Measurements from ENCODE around the gene NDUFB4. TPM values are rescaled to one million over a fixed set of nuclear protein-coding genes. Genes with fewer than 3 reads are reported as not detected.

The NDUFB4 gene
- 32.9 and 105 TPM in 2 replicates for total RNA-seq (2014; rRNA removed; shearing (Covaris generic))
- 246 and 250 TPM in 2 replicates for polyA plus RNA-seq (2016; fragmentation: Nextera tagmentation; extraction: Ambion mirVana)

DNA sequence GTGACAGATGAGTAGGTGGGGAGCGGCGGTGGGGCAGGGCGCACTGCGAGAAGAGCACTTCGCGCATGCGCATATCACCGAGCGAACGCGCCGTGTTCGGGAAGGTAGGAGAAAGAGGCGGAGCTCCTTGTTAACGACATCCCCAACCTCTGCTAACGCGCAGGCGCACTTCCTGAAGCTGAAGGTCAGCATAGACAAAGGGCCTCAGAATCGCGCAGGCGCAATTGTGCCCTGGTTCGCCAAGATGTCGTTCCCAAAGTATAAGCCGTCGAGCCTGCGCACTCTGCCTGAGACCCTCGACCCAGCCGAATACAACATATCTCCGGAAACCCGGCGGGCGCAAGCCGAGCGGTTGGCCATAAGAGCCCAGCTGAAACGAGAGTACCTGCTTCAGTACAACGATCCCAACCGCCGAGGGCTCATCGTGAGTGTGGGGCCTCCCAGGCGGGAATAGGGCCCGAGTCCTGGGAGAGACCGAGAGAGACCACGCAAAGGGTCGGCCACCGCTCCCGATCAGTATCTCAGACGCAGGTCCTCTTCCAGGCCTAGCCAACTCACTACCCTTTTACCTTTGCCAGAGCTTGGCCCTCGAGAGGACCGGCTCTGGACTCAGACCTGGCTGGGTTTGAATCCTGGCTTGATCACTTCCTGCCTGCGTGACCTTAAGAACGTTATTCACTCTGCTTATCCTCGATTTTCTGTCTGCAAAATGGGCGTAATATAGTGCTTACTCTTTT is at the start of gene NDUFB4:
Gene NDUFB4, plus strand, starts transcription at position 221 of the 737 bp plus-strand sequence. Its CDS starts 24 bp downstream, at position 245.
- in situ Hi-C loops (cut with MboI), result loop anchor here (10.0 kb wide), 1 partner anchor 199 kb away; no protein-coding TSS in a partner anchor
- H2AFZ ChIP-seq, result peak within 1 kb of the TSS; percentile 96

GRCh38 chr3:120550546-120550945 is 45.6 kb upstream of the NDUFB4 start:
- WGBS, 2 experiments (ENCODE audit: low coverage in 1 of 2, low lambda C conversion rate in 2 of 2, missing lambda C conversion rate in 2 of 2), result 0% methylated on average over 1 of the region's 1 CpG
- Histone ChIP-seq H3K79me2 (ENCODE audit: insufficient read depth) (no peaks in the 10 kb centered on the region), H3K9me2 (ENCODE audit: insufficient read depth) (no peaks in the 10 kb centered on the region), H3F3A (ENCODE audit: insufficient read depth) (peaks cover 6% of the 10 kb centered on the region; the same call in 1 of the 2 replicates), H3K36me3 (ENCODE audit: low read depth) (no peaks in the 10 kb centered on the region), H3K4me1 (ENCODE audit: insufficient read depth) (0 out of 2 replicates have a peak, but pooled peaks cover 5% of the 10 kb centered on the region), H2AFZ (no peak overlapping the region), H3K27me3 (replicated peaks; ENCODE audit: insufficient read depth) (no peaks in the 10 kb centered on the region), H3K9me3 (ENCODE audit: low read depth) (no peaks in the 10 kb centered on the region), H4K20me1 (ENCODE audit: insufficient read depth) (no peaks in the 10 kb centered on the region), H3K4me2 (ENCODE audit: unreplicated experiment) (no peak overlapping the region), H3K27ac (no peak overlapping the region), H3K9ac (no peak overlapping the region), H3K4me3 (no peak overlapping the region)
- in situ Hi-C loops (cut with MboI), result loop anchor here (10.0 kb wide), 2 partner anchors 96 to 306 kb away; partner anchors contain the start of gene FSTL1
- DNase-seq, result no peak
- TF ChIP-seq EZH2phosphoT487 (IDR thresholded peaks at IDR 0.05; ENCODE audit: insufficient read depth, low read depth) (no peak), EZH2 (IDR thresholded peaks at IDR 0.05; ENCODE audit: insufficient read depth, poor library complexity, severe bottlenecking) (no peak)

More for the DNA sequence above, at the start of gene NDUFB4:
- no peaks in the 10 kb centered on the region for H3K9me3 ChIP-seq (ENCODE audit: low read depth)
- H3K4me3 ChIP-seq, result peak within 1 kb of the TSS; percentile 87
- H3F3A ChIP-seq (ENCODE audit: insufficient read depth), result peaks cover 21% of the 10 kb centered on the region; the same call in 1 of the 2 replicates
- H3K4me1 ChIP-seq (ENCODE audit: insufficient read depth), result no peaks in the 10 kb centered on the region
- no peaks in the 10 kb centered on the region for H3K9me2 ChIP-seq (ENCODE audit: insufficient read depth)
- peak within 1 kb of the TSS; percentile 96 for H3K4me2 ChIP-seq (ENCODE audit: unreplicated experiment)
- DNase-seq, result peak; percentile 99
- peak within 1 kb of the TSS; percentile 76 for H3K27ac ChIP-seq
- TF ChIP-seq EZH2 (IDR thresholded peaks at IDR 0.05; ENCODE audit: insufficient read depth, poor library complexity, severe bottlenecking) (no peak), EZH2phosphoT487 (IDR thresholded peaks at IDR 0.05; ENCODE audit: insufficient read depth, low read depth) (no peak)
- H3K36me3 ChIP-seq (ENCODE audit: low read depth), result peaks cover 8% of the 10 kb centered on the region; the same call in 1 of the 2 replicates
- 1 to 2% methylated on average over 51 to 53 of the region's 53 CpGs for WGBS, 2 experiments (ENCODE audit: low coverage in 1 of 2, low lambda C conversion rate in 2 of 2, missing lambda C conversion rate in 2 of 2)
- H4K20me1 ChIP-seq (ENCODE audit: insufficient read depth), result no peaks in the 10 kb centered on the region
- H3K9ac ChIP-seq, result peak within 1 kb of the TSS; percentile 95
- H3K79me2 ChIP-seq (ENCODE audit: insufficient read depth), result peaks cover 27% of the 10 kb centered on the region
- no peaks in the 10 kb centered on the region for H3K27me3 ChIP-seq (replicated peaks; ENCODE audit: insufficient read depth)

GRCh38 chr3:120552184-120553172 is 43.7 kb upstream of the NDUFB4 start:
- no peaks in the 10 kb centered on the region for H3K36me3 ChIP-seq (ENCODE audit: low read depth)
- no peak for DNase-seq
- H3K9ac ChIP-seq, result no peak overlapping the region
- H3K79me2 ChIP-seq (ENCODE audit: insufficient read depth), result no peaks in the 10 kb centered on the region
- no peak overlapping the region for H3K4me2 ChIP-seq (ENCODE audit: unreplicated experiment)
- no peak overlapping the region for H3K4me3 ChIP-seq
- no peaks in the 10 kb centered on the region for H3K27me3 ChIP-seq (replicated peaks; ENCODE audit: insufficient read depth)
- 56 to 62% methylated on average over 5 of the region's 5 CpGs for WGBS, 2 experiments (ENCODE audit: low coverage in 1 of 2, low lambda C conversion rate in 2 of 2, missing lambda C conversion rate in 2 of 2)
- H4K20me1 ChIP-seq (ENCODE audit: insufficient read depth), result no peaks in the 10 kb centered on the region
- H3K4me1 ChIP-seq (ENCODE audit: insufficient read depth), result 0 out of 2 replicates have a peak, but pooled peaks cover 5% of the 10 kb centered on the region
- no peaks in the 10 kb centered on the region for H3K9me2 ChIP-seq (ENCODE audit: insufficient read depth)
- no peaks in the 10 kb centered on the region for H3K9me3 ChIP-seq (ENCODE audit: low read depth)
- TF ChIP-seq EZH2phosphoT487 (IDR thresholded peaks at IDR 0.05; ENCODE audit: insufficient read depth, low read depth) (no peak), EZH2 (IDR thresholded peaks at IDR 0.05; ENCODE audit: insufficient read depth, poor library complexity, severe bottlenecking) (no peak)
- no peak overlapping the region for H2AFZ ChIP-seq
- H3K27ac ChIP-seq, result no peak overlapping the region
- peaks cover 8% of the 10 kb centered on the region; the same call in 1 of the 2 replicates for H3F3A ChIP-seq (ENCODE audit: insufficient read depth)
- in situ Hi-C loops (cut with MboI), result loop anchor here (10.0 kb wide), 2 partner anchors 98 to 308 kb away; partner anchors contain the start of gene FSTL1

Data from GM23248 (cell line).